Measurements from ENCODE around the gene RAP1A.
"Not testable (repeated sequence)": the region's sequence is repeated elsewhere in the genome, so short reads cannot be mapped to it uniquely, and the experiment has no call there.

Gene RAP1A

DNA sequence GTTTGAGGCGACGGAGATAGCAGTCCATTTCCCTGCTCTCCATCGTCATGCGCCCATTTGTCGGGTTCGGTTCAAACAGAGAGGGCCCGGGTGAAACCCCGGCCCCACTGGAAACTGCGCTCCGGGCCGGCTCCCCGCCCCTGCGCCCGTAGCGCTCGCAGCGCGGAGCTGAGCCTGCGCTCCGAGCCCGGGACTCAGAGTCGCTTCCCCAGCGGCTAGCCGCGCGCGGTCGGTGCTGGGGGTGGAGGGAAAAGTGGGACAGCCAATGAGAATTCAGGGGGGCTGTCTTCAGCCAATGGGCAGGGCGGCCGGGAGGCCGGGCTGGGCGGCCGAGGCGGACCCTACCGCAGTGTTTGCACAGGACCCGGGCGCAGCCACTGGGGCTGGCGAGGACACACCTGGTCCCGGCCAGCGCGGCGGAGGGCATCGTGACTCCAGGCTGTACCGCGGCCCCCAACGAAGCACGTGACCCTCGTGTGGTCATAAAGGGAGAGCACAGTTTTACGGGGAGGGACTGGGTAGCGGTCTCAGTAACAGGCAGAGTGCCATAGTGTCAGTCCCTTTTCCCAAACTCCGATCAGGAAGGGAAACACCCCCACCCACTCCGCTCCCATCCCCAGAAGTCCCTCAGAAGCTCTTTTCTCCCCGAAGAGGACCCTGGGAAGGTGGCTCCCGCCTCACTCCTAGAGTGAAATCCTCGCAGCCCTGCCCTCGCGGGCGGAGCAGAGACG is 119.8 kb downstream of the RAP1A start, which contains the start of gene INKA2:
Gene INKA2 (minus strand): TSS at position 202 of the 731 bp plus-strand sequence. CDS start 153 bp downstream, at position 49.
- DNase-seq, result peak; percentile 87

DNA sequence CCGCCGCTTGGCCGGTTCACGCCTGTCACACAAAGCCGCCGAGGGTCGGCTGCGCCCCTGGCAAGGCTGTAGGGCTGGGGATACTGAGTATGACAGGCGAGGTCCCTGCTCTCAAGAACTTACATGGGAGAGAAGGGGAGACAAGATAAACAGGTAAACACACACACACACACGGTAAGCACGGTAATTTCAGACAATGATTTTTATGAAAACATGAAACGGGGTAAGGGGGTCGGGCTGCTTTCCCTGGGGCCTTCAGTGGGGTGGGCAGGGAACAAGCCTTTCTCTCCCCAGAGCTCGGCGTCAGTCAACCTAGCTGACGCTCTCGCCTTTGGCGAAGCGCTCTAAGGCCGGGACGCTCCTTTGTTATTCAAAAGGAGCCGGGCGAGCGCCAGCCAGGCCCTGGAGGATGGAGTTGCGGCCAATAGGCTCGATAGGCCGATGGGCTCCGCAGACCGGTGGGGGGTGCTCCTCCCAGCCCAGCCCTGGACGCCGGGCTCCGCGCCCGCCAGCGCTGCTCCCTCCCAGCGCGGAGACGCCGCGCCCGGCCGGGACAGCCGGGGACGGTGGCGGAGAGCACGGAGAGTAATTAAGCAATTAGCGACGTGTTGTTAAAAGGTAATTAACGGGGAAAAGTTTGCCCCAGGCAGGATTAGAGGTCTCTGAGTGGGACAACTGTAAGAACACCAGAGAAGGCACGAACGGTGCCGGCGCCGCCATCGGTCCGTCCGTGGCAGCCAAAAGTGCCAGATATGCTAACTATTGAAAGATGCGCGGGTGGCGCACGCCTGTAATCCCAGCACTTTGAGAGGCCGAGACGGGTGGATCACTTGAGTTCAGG is 120.6 kb downstream of the RAP1A start:
- DNase-seq, result peak; percentile 69

- not testable (repeated sequence) for DNase-seq
Measured at GRCh38 chr1:111742292-111742691, 122.7 kb downstream of the RAP1A start.

DNA sequence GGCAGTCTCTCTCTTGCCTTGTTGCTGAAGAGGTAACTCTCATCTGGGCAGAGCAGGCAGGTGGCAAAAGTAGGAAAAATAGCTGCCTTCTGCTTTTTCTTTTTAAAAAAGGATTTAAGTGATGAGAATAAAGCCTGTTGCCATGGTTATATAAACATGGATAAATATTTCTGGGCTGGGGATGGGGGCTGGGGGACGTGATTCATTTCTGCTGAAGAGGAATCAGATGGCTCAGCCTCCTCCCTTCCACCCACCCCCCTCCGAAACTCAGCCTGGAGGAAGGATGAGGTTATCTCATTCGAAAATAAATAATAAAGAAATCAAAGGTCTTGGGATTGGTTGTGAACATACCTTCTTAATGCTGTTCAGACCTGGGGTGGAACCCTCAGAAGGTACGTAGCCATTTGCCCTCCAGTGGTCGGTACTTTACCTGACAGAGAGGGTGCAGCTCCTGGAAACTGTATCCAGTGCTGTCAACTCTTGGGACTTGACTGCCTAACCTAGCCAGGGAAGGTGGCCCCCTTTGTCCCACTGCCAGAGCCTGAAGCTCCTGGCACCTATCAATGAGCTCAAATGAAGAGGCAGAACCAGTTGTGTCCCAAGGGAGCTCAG is 123.5 kb downstream of the RAP1A start:
- DNase-seq, result peak; percentile 80

- peak; percentile 79 for DNase-seq
Measured at GRCh38 chr1:111743679-111744101, 124.1 kb downstream of the RAP1A start.

- DNase-seq, result no peak
Measured at GRCh38 chr1:111745675-111746613, 126.4 kb downstream of the RAP1A start.

DNA sequence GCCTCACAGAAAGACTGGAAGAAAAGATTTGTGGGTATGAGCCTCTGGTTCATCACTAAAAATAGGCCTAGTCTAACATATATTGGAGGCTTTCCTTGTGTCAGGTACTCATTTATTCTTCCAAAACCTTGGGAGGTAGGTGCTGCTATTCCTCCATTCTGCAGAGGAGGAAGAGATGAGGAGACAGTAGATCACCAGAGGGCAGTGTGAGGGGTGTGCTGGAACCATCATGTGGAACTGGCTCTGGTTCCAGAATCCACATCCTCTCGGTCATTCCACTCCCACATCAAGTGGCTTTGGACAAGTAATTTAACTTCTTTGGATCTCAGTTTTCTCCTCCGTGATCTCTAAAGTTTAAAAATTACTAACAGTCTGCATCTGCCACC is 127.0 kb downstream of the RAP1A start:
- no peak for DNase-seq

DNA sequence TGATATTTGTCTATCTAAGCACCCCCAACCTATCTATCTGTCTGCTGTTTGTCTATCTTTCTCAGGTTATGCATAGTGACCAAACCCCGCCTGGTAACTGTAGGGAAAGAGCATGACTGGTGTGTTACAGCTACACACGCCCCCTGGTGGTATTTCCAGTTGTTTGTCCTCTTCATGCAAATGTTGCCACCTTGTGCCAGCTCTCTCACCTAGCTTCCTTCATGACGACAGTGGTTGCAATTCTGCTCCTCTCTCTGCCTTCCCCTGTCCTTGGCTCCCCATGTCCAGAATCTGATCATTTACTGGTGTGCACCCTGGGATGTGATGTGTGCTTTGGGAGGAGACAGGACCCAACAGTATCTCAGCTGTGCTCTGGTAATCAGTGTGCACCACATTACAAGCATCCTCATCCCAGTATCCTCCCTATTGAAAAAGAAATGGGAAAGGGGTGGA is 127.7 kb downstream of the RAP1A start:
- peak; percentile 75 for DNase-seq

DNA sequence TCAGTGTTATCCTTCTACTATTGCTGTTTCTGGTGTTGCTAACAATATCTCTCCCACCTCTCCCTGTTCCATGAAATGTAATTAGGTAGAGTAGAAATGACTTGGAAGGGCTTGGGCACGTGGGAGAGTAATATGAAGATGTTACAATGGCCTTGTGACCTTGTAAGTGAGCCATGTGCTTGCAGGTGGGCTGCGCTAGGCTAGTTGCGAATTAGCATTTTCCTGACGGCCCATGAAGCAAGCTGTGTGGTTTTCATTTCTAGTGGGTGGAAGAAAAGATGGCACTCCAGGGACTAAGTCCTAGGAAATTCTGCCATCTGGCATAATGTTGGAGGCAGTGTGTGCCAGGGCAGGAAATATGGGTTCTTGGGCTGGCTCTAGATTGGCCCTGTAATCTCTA is 128.4 kb downstream of the RAP1A start:
- DNase-seq, result no peak

GRCh38 chr1:111749628-111750027 is 130.0 kb downstream of the RAP1A start:
- no peak for DNase-seq

DNA sequence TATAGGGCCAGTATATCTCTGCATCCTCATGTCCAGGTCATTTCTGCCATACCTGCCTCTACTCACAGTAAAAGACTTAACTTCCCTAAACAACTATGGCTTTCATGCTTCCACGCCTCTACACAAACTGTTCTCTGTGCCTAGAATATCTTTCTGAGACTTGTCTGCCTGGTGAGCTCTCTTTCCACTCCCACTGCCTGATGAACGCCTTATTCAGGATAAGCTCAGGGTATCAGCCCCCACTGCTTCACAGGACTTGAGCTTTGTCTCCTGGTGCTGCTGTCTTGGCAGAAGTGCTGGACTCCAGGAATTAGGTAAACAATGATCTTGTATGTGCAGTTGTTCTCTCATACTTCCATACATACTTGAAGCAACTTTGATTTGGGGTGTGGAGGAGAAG is 131.3 kb downstream of the RAP1A start:
- DNase-seq, result no peak

DNA sequence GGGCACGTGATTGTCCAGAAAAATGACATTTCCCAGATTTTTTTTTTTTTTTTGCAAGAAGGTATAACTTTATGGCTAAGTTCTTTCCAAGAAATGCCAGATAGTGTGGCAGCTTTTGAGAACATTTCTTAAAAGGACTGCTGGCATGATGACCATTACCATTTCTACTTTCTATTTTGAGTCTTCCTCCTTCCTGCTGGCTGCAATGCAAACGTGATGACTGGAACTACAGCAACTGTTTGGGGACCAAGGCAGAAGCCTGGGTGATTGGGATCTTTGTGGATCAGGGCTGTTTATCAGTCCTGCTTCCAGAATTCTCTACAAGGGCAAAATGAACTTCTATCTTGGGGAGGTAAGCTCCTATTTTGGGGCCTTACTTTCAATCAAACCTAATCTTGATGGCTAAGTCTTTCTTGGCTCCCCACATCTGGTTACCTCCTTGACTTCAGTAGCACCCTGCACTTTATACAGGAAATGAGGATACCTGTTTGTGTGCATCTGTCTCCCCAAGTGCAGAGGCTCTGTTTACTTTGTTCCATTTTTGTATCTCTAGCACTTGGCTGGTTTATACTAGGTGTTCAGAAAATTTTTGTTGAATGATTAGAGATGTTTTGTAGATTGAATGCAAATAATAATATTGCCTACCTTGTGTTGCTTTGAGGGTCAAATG is 132.5 kb downstream of the RAP1A start:
- no peak for DNase-seq

- DNase-seq, result peak; percentile 76
Measured at GRCh38 chr1:111754984-111755330, 135.4 kb downstream of the RAP1A start.

- peak; percentile 98 for DNase-seq
Measured at GRCh38 chr1:111755331-111756123, 135.9 kb downstream of the RAP1A start, which contains the start of gene DDX20. Gene DDX20 (plus strand): TSS chr1:111755901. CDS start chr1:111755925, 24 bp downstream.

DNA sequence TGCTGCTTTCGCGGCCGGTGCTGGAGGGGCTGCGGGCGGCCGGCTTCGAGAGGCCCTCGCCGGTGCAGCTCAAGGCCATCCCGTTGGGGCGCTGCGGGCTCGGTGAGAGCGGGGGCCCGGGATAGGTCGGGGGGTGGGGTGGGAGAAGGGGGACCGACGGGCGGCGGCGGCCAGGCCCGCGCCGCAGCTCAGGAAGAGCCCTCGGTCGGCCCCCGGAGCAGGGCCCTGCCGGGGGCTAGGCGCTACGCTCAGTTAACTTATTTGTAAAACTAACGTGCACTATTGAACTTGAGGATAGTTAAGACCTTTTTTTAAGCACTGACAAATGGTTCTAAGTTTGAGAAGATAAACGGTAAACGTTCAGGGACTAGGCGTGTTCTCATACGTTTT is 136.5 kb downstream of the RAP1A start:
- DNase-seq, result no peak

- no peak for DNase-seq
Measured at GRCh38 chr1:111758373-111758772, 138.8 kb downstream of the RAP1A start.

- DNase-seq, result no peak
Measured at GRCh38 chr1:111761717-111762116, 142.1 kb downstream of the RAP1A start.

- DNase-seq, result no peak
Measured at GRCh38 chr1:111762332-111762731, 142.7 kb downstream of the RAP1A start.

All from fibroblast of skin of right biceps (primary cell).